ENCODE measurements around the gene KCNMB2.

The KCNMB2 gene

GRCh38 chr3:178593786-178594185 lies 57.5 kb downstream of the KCNMB2 start:
- CTCF ChIA-PET = no interaction called here

GRCh38 chr3:178597371-178597770 lies 61.1 kb downstream of the KCNMB2 start:
- TF ChIP-seq CTCF (IDR thresholded peaks at IDR 0.05; ENCODE audit: insufficient read depth, low read length, missing control alignments) = no peak
- CTCF ChIA-PET = no interaction called here

More at GRCh38 chr3:178593786-178594185, 57.5 kb downstream of the KCNMB2 start:
- TF ChIP-seq CTCF (IDR thresholded peaks at IDR 0.05; ENCODE audit: insufficient read depth, low read length, missing control alignments) = no peak
- POLR2A ChIA-PET = no interaction called here
- H3K4me3 ChIP-seq (ENCODE audit: low read depth, low read length) = no peak overlapping the region
- DNase-seq (ENCODE audit: low read depth, low spot score) = no peak

GRCh38 chr3:178602856-178603255 lies 66.6 kb downstream of the KCNMB2 start:
- no peak for TF ChIP-seq CTCF (IDR thresholded peaks at IDR 0.05; ENCODE audit: insufficient read depth, low read length, missing control alignments)

More at GRCh38 chr3:178597371-178597770, 61.1 kb downstream of the KCNMB2 start:
- no peak for DNase-seq (ENCODE audit: low read depth, low spot score)
- POLR2A ChIA-PET = no interaction called here
- no peak overlapping the region for H3K4me3 ChIP-seq (ENCODE audit: low read depth, low read length)

GRCh38 chr3:178603735-178604134 lies 67.5 kb downstream of the KCNMB2 start:
- DNase-seq (ENCODE audit: low read depth, low spot score) = no peak
- no peak for TF ChIP-seq CTCF (IDR thresholded peaks at IDR 0.05; ENCODE audit: insufficient read depth, low read length, missing control alignments)
- CTCF ChIA-PET = no interaction called here
- no peak overlapping the region for H3K4me3 ChIP-seq (ENCODE audit: low read depth, low read length)
- POLR2A ChIA-PET = no interaction called here

More at GRCh38 chr3:178602856-178603255, 66.6 kb downstream of the KCNMB2 start:
- DNase-seq (ENCODE audit: low read depth, low spot score) = no peak
- ChIA-PET CTCF (no interaction called here), POLR2A (no interaction called here)
- no peak overlapping the region for H3K4me3 ChIP-seq (ENCODE audit: low read depth, low read length)

GRCh38 chr3:178618197-178618596 lies 82.0 kb downstream of the KCNMB2 start:
- ChIA-PET POLR2A (no interaction called here), CTCF (no interaction called here)
- no peak for DNase-seq (ENCODE audit: low read depth, low spot score)
- H3K4me3 ChIP-seq (ENCODE audit: low read depth, low read length) = no peak overlapping the region
- no peak for TF ChIP-seq CTCF (IDR thresholded peaks at IDR 0.05; ENCODE audit: insufficient read depth, low read length, missing control alignments)

- CTCF ChIA-PET = no interaction called here
- no peak overlapping the region for H3K4me3 ChIP-seq (ENCODE audit: low read depth, low read length)
- POLR2A ChIA-PET = no interaction called here
- DNase-seq (ENCODE audit: low read depth, low spot score) = no peak
- no peak for TF ChIP-seq CTCF (IDR thresholded peaks at IDR 0.05; ENCODE audit: insufficient read depth, low read length, missing control alignments)
These were observed 82.7 kb downstream of the KCNMB2 start for GRCh38 chr3:178618896-178619295.

Data from AG04449 (cell line).